HUES64 (cell line): Measurements from ENCODE around the gene CDH4.

Experiments used
- H3K27ac ChIP-seq: 2 replicates; pipeline ENCODE4 v1.7.0; 2013; ENCODE audit warnings: low read depth, low read length, inconsistent platforms
- H3K27me3 ChIP-seq: 2 replicates; pipeline ENCODE4 v1.6.1; 2013; ENCODE audit warnings: mild to moderate bottlenecking, low read length; ENCODE audit not compliant: insufficient read depth
- H3K36me3 ChIP-seq: 2 replicates; pipeline ENCODE4 v1.6.1; 2013; ENCODE audit warnings: mild to moderate bottlenecking, low read length; ENCODE audit not compliant: insufficient read depth
- H3K4me1 ChIP-seq: 2 replicates; pipeline ENCODE4 v1.6.1; 2013; ENCODE audit warnings: mild to moderate bottlenecking, low read length, moderate library complexity; ENCODE audit not compliant: insufficient read depth
- H3K4me3 ChIP-seq: 2 replicates; pipeline ENCODE4 v1.5.1; 2013; ENCODE audit warnings: mild to moderate bottlenecking, low read length, moderate library complexity
- H3K9ac ChIP-seq: 2 replicates; pipeline ENCODE4 v1.6.1; 2013; ENCODE audit warnings: mild to moderate bottlenecking, low read depth, low read length
- H3K9me3 ChIP-seq: 2 replicates; pipeline ENCODE4 v1.6.1; 2013; ENCODE audit warnings: low read depth, low read length; ENCODE audit not compliant: insufficient read depth
- WGBS: fragments of 150-250, 120-280 bp; methylation state at CpG from one replicate; pipeline ENCODE4 v1.1.7; 2013; ENCODE audit warnings: missing lambda C conversion rate; 5-methylcytosine and 5-hydroxymethylcytosine counted together

Gene CDH4

GRCh38 chr20:61816606-61817460 lies 564.8 kb downstream of the CDH4 start:
- Histone ChIP-seq H3K27me3 (no peaks in the 10 kb centered on the region; the same call in 1 of the 2 replicates), H3K36me3 (no peaks in the 10 kb centered on the region), H3K27ac (no peak overlapping the region), H3K9me3 (no peaks in the 10 kb centered on the region), H3K9ac (no peak overlapping the region), H3K4me1 (no peaks in the 10 kb centered on the region), H3K4me3 (no peak overlapping the region)
- WGBS, result 82% methylated on average over 24 of the region's 25 CpGs

- no peaks in the 10 kb centered on the region; the same call in 1 of the 2 replicates for H3K27me3 ChIP-seq
- H3K36me3 ChIP-seq, result no peaks in the 10 kb centered on the region
- no peaks in the 10 kb centered on the region for H3K9me3 ChIP-seq
- no peak overlapping the region for H3K4me3 ChIP-seq
- WGBS, result 80% methylated on average over 13 of the region's 13 CpGs
- no peak overlapping the region for H3K27ac ChIP-seq
- H3K9ac ChIP-seq, result no peak overlapping the region
- no peaks in the 10 kb centered on the region for H3K4me1 ChIP-seq
Measured at GRCh38 chr20:61817575-61817974, 565.5 kb downstream of the CDH4 start.

- H3K27me3 ChIP-seq, result no peaks in the 10 kb centered on the region; the same call in 1 of the 2 replicates
Measured at GRCh38 chr20:61818746-61819573, 566.9 kb downstream of the CDH4 start.

GRCh38 chr20:61819574-61819846 lies 567.4 kb downstream of the CDH4 start:
- Histone ChIP-seq H3K36me3 (no peaks in the 10 kb centered on the region), H3K27ac (no peak overlapping the region), H3K4me1 (no peaks in the 10 kb centered on the region), H3K9me3 (no peaks in the 10 kb centered on the region), H3K9ac (no peak overlapping the region), H3K4me3 (no peak overlapping the region), H3K27me3 (no peaks in the 10 kb centered on the region; the same call in 1 of the 2 replicates)
- 78% methylated on average over 2 of the region's 3 CpGs for WGBS

More at GRCh38 chr20:61818746-61819573, 566.9 kb downstream of the CDH4 start:
- H3K9me3 ChIP-seq, result no peaks in the 10 kb centered on the region
- no peak overlapping the region for H3K9ac ChIP-seq
- WGBS, result 92% methylated on average over 32 of the region's 32 CpGs
- no peak overlapping the region for H3K27ac ChIP-seq
- H3K4me3 ChIP-seq, result no peak overlapping the region
- no peaks in the 10 kb centered on the region for H3K4me1 ChIP-seq
- H3K36me3 ChIP-seq, result no peaks in the 10 kb centered on the region

- Histone ChIP-seq H3K27ac (no peak overlapping the region), H3K4me3 (no peak overlapping the region), H3K27me3 (no peaks in the 10 kb centered on the region; the same call in 1 of the 2 replicates), H3K36me3 (no peaks in the 10 kb centered on the region), H3K9ac (no peak overlapping the region), H3K9me3 (no peaks in the 10 kb centered on the region), H3K4me1 (no peaks in the 10 kb centered on the region)
- WGBS, result 94% methylated on average over 27 of the region's 27 CpGs
Measured at GRCh38 chr20:61819921-61820825, 568.1 kb downstream of the CDH4 start.

- H3K27me3 ChIP-seq, result no peaks in the 10 kb centered on the region; the same call in 1 of the 2 replicates
- H3K4me1 ChIP-seq, result no peaks in the 10 kb centered on the region
- no peak overlapping the region for H3K9ac ChIP-seq
- H3K9me3 ChIP-seq, result no peaks in the 10 kb centered on the region
- H3K4me3 ChIP-seq, result no peak overlapping the region
- WGBS, result 88% methylated on average over 4 of the region's 5 CpGs
- H3K36me3 ChIP-seq, result no peaks in the 10 kb centered on the region
- H3K27ac ChIP-seq, result no peak overlapping the region
Measured at GRCh38 chr20:61821735-61822134, 569.7 kb downstream of the CDH4 start.

- no peaks in the 10 kb centered on the region for H3K4me1 ChIP-seq
- H3K9me3 ChIP-seq, result peaks cover 3% of the 10 kb centered on the region
- WGBS, result 93% methylated on average over 12 of the region's 12 CpGs
- no peaks in the 10 kb centered on the region; the same call in 1 of the 2 replicates for H3K27me3 ChIP-seq
- no peak overlapping the region for H3K27ac ChIP-seq
- no peaks in the 10 kb centered on the region for H3K36me3 ChIP-seq
- H3K4me3 ChIP-seq, result no peak overlapping the region
- no peak overlapping the region for H3K9ac ChIP-seq
Measured at GRCh38 chr20:61822396-61822795, 570.3 kb downstream of the CDH4 start.

- Histone ChIP-seq H3K36me3 (no peaks in the 10 kb centered on the region), H3K4me1 (no peaks in the 10 kb centered on the region), H3K27me3 (no peaks in the 10 kb centered on the region; the same call in 1 of the 2 replicates), H3K4me3 (no peak overlapping the region), H3K9me3 (peaks cover 6% of the 10 kb centered on the region), H3K9ac (no peak overlapping the region), H3K27ac (no peak overlapping the region)
- whole genome bisulfite sequencing, result 92% methylated on average over 2 of the region's 2 CpGs
Measured at GRCh38 chr20:61823242-61823641, 571.2 kb downstream of the CDH4 start.

- no peak overlapping the region for H3K27ac ChIP-seq
- no peaks in the 10 kb centered on the region for H3K4me1 ChIP-seq
- no peaks in the 10 kb centered on the region for H3K27me3 ChIP-seq
- H3K4me3 ChIP-seq, result no peak overlapping the region
- H3K9me3 ChIP-seq, result peaks cover 11% of the 10 kb centered on the region
- 93% methylated on average over 14 of the region's 14 CpGs for WGBS
- no peaks in the 10 kb centered on the region for H3K36me3 ChIP-seq
- no peak overlapping the region for H3K9ac ChIP-seq
Measured at GRCh38 chr20:61828891-61829290, 576.8 kb downstream of the CDH4 start.

- H3K4me3 ChIP-seq, result no peak overlapping the region
- no peak overlapping the region for H3K9ac ChIP-seq
- no peaks in the 10 kb centered on the region for H3K4me1 ChIP-seq
- WGBS, result 95% methylated on average over 13 of the region's 17 CpGs
- H3K36me3 ChIP-seq, result no peaks in the 10 kb centered on the region
- peaks cover 11% of the 10 kb centered on the region for H3K9me3 ChIP-seq
- no peaks in the 10 kb centered on the region for H3K27me3 ChIP-seq
- H3K27ac ChIP-seq, result no peak overlapping the region
Measured at GRCh38 chr20:61829526-61829925, 577.5 kb downstream of the CDH4 start.
